Liver (tissue), 3 donors: ENCODE data around the gene IL1RAPL1.

Experiments
- EGR1 ChIP-seq, 2 donors: IDR thresholded peaks; 2 replicates each; pipeline ENCODE4 v1.6.1; 2016 to 2018; ENCODE audit warnings: antibody characterized with exemption in 2 of 2, low read depth in 2 of 2
- FOXA1 ChIP-seq: IDR thresholded peaks from 2 replicates; pipeline ENCODE4 v1.6.1; 2016; ENCODE audit warnings: antibody characterized with exemption
- GABPA ChIP-seq, 2 donors: IDR thresholded peaks in 1 of 2; conservative IDR thresholded peaks in 1 of 2; 2 replicates each; pipeline ENCODE4 v1.6.1; 2016; ENCODE audit warnings: antibody characterized with exemption in 2 of 2, mild to moderate bottlenecking in 1 of 2, moderate library complexity in 1 of 2
- HNF4A ChIP-seq, 2 donors: conservative IDR thresholded peaks; 2 replicates each; pipeline ENCODE4 v1.6.1; 2016; ENCODE audit warnings: antibody characterized with exemption in 2 of 2, mild to moderate bottlenecking in 2 of 2
- HNF4G ChIP-seq: IDR thresholded peaks from 2 replicates; pipeline ENCODE4 v1.6.1; 2016; ENCODE audit warnings: antibody characterized with exemption
- JUND ChIP-seq, 2 donors: IDR thresholded peaks; 2 replicates each; pipeline ENCODE4 v1.6.1; 2016; ENCODE audit warnings: antibody characterized with exemption in 2 of 2
- RXRA ChIP-seq, 2 donors: IDR thresholded peaks; 2 replicates each; pipeline ENCODE4 v1.6.1; 2017 to 2018; ENCODE audit warnings: antibody characterized with exemption in 2 of 2, mild to moderate bottlenecking in 1 of 2
- SP1 ChIP-seq: IDR thresholded peaks from 2 replicates; pipeline ENCODE4 v1.6.1; 2018; ENCODE audit warnings: antibody characterized with exemption, mild to moderate bottlenecking
- TAF1 ChIP-seq: conservative IDR thresholded peaks from 2 replicates; pipeline ENCODE4 v1.6.1; 2016; ENCODE audit warnings: antibody characterized with exemption, mild to moderate bottlenecking
- YY1 ChIP-seq: IDR thresholded peaks from 2 replicates; pipeline ENCODE4 v1.6.1; 2016; ENCODE audit warnings: antibody characterized with exemption, mild to moderate bottlenecking
- TF ChIP-seq, protein P1 (sequence below): fragments of 150-350 bp; IDR thresholded peaks from 2 replicates; pipeline ENCODE4 v1.5.1; 2017; ENCODE audit warnings: improper control_type of control experiment, low read depth, low read length; ENCODE audit not compliant: missing input control
- TF ChIP-seq, protein P2 (sequence below): IDR thresholded peaks from 2 replicates; pipeline ENCODE4 v1.6.1; 2016; ENCODE audit warnings: antibody characterized with exemption
- TF ChIP-seq, protein P3 (sequence below): IDR thresholded peaks from 2 replicates; pipeline ENCODE4 v1.6.1; 2016; ENCODE audit warnings: antibody characterized with exemption, mild to moderate bottlenecking
- donor health status: healthy.
- donor health status: healthy.

DNA sequence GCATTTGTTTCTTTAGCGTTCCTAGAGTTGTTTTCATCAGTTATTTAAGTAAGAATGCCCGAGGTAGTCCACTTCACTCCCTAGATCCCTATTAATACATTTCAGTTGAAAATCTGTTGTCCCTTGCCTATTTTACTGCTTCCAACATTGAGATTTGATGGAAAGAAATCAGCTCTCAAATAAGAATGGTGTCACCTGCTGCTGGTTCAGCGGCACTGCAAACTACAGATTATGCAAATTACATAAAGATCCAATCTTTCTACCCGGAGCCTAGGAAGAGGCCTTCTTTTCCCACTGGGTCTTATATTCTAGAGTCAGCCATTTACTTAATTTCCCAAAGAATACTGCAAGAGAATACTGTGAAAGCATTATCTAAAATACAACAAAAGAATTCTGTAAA lies 1030.5 kb downstream of the IL1RAPL1 start:
- TF ChIP-seq, protein P1, sequence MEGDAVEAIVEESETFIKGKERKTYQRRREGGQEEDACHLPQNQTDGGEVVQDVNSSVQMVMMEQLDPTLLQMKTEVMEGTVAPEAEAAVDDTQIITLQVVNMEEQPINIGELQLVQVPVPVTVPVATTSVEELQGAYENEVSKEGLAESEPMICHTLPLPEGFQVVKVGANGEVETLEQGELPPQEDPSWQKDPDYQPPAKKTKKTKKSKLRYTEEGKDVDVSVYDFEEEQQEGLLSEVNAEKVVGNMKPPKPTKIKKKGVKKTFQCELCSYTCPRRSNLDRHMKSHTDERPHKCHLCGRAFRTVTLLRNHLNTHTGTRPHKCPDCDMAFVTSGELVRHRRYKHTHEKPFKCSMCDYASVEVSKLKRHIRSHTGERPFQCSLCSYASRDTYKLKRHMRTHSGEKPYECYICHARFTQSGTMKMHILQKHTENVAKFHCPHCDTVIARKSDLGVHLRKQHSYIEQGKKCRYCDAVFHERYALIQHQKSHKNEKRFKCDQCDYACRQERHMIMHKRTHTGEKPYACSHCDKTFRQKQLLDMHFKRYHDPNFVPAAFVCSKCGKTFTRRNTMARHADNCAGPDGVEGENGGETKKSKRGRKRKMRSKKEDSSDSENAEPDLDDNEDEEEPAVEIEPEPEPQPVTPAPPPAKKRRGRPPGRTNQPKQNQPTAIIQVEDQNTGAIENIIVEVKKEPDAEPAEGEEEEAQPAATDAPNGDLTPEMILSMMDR = peak; percentile 37
- no peak for TF ChIP-seq HNF4A (conservative IDR thresholded peaks at IDR 0.05)
- TF ChIP-seq, protein P2, sequence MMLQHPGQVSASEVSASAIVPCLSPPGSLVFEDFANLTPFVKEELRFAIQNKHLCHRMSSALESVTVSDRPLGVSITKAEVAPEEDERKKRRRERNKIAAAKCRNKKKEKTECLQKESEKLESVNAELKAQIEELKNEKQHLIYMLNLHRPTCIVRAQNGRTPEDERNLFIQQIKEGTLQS = no peak
- TF ChIP-seq, protein P3, sequence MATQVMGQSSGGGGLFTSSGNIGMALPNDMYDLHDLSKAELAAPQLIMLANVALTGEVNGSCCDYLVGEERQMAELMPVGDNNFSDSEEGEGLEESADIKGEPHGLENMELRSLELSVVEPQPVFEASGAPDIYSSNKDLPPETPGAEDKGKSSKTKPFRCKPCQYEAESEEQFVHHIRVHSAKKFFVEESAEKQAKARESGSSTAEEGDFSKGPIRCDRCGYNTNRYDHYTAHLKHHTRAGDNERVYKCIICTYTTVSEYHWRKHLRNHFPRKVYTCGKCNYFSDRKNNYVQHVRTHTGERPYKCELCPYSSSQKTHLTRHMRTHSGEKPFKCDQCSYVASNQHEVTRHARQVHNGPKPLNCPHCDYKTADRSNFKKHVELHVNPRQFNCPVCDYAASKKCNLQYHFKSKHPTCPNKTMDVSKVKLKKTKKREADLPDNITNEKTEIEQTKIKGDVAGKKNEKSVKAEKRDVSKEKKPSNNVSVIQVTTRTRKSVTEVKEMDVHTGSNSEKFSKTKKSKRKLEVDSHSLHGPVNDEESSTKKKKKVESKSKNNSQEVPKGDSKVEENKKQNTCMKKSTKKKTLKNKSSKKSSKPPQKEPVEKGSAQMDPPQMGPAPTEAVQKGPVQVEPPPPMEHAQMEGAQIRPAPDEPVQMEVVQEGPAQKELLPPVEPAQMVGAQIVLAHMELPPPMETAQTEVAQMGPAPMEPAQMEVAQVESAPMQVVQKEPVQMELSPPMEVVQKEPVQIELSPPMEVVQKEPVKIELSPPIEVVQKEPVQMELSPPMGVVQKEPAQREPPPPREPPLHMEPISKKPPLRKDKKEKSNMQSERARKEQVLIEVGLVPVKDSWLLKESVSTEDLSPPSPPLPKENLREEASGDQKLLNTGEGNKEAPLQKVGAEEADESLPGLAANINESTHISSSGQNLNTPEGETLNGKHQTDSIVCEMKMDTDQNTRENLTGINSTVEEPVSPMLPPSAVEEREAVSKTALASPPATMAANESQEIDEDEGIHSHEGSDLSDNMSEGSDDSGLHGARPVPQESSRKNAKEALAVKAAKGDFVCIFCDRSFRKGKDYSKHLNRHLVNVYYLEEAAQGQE = no peak
- no peak for TF ChIP-seq RXRA (IDR thresholded peaks at IDR 0.05)
- no peak for TF ChIP-seq FOXA1
- TF ChIP-seq JUND (IDR thresholded peaks at IDR 0.05) = no peak
- no peak for TF ChIP-seq YY1
- no peak for TF ChIP-seq HNF4G
- TF ChIP-seq EGR1 (IDR thresholded peaks at IDR 0.05; ENCODE audit: low read depth in 2 of 2) = no peak
- TF ChIP-seq TAF1 = no peak
- TF ChIP-seq SP1 = no peak
- TF ChIP-seq GABPA (IDR thresholded peaks at IDR 0.05 in 1 of 2, conservative IDR thresholded peaks at IDR 0.05 in 1 of 2) = no peak
